Fibroblast of skin of right biceps (primary cell): ENCODE results near the gene RGS12.
"Not testable (repeated sequence)": the region's sequence is repeated elsewhere in the genome, so short reads cannot be mapped to it uniquely, and the experiment has no call there.

Experiments
- DNase-seq: peaks from one replicate; pipeline ENCODE4 v3.0.0-alpha.2; 2013

Gene RGS12

GRCh38 chr4:3299976-3300671, 7.3 kb downstream of the RGS12 start:
- no peak for DNase-seq

DNA sequence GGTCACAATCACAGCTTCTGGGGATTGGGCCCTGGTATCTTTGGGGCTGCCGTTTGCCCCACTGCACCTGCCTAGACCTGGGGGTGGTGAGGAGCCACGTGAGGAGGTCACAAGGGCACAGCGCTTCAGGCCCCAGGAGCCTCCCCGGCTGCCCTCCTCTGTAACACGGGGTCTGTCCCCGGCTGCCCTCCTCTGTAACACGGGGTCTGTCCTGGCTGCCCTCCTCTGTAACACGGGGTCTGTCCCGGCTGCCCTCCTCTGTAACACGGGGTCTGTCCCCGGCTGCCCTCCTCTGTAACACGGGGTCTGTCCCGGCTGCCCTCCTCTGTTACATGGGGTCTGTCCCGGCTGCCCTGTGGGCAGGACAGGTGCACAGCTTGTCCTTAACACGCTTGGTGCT, 8.1 kb downstream of the RGS12 start:
- not testable (repeated sequence) for DNase-seq

- no peak for DNase-seq
Measured at GRCh38 chr4:3301450-3302172, 8.8 kb downstream of the RGS12 start.

DNA sequence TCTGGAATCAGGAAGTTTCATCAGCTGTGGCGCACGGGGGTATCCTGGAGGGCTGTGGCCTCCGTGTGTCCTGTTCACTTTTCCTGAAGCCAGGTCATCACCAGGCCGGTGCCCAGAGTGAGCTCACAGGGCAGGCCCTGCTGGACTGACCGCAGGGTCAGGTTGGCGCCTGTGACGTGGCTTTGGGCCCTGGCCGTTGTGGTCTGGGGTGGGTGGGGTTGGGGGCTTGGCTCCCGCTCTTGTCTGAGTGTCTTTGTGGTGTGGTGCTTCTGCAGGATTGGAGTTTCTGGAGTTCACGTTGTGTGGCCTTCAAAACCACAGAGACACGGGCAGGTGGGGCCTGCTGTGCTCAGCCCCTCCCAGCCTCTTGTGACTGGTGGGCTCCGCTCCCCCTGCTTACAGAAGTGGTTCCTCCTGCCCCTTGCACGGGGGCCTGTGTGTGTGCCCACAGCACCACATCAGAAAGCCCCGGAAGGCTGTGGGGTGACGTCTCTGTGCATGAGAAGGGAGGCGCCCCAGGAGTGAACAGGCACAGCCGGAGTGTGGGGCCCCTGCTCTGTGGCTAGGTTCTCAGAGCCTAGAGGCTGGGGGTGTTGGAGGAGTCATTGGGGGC, 9.5 kb downstream of the RGS12 start:
- no peak for DNase-seq

DNA sequence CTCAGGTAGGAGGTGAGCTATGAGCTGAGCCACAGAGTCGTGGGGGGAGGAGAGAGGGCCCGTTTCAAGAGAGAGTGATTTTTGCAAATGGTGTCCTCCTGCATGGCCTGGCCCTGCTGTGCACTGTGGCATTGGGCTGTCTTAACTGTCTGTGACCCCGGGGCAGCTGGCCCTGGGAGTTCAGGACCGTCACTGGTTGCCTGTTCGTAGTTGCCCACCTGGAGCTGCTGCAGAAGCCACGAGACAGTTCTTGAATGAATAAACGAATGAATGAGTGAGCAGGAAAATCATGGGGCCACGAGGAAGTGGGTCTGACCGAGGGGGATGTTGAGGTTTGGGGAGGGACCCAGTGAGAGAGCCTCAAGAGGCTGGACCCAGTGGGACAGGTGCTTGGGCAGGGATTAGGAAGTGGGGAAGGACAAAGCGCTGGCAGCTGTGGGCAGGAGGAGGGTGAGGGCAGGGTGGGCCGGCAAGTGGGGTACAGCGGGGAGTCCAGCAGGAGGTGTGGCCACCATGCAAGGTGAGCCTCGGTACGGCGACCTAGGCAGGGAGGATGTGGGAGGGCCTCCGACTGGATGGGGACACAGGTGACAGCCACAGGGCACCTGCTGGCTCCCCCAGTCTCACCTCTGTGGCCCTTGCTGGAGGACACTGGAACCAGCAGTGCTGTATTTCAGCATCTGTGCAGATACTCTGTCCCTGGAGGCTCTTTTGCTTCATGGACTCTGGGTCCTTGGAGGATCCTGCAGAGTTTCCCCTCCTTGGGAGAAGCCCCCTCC, 10.2 kb downstream of the RGS12 start:
- no peak for DNase-seq

DNA sequence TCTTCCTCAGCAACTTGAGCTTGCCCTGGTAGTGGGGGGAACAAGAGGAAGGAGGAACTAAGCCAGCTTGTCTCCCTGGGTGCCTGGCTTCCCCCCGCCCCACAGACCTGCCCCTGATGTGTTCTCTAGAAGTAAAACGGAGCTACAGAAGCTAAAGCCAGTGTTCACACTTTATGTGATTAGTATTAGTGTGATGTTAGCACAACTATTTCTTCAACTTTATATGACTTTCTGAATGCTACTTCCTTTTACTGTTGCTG, 10.7 kb downstream of the RGS12 start:
- no peak for DNase-seq

DNA sequence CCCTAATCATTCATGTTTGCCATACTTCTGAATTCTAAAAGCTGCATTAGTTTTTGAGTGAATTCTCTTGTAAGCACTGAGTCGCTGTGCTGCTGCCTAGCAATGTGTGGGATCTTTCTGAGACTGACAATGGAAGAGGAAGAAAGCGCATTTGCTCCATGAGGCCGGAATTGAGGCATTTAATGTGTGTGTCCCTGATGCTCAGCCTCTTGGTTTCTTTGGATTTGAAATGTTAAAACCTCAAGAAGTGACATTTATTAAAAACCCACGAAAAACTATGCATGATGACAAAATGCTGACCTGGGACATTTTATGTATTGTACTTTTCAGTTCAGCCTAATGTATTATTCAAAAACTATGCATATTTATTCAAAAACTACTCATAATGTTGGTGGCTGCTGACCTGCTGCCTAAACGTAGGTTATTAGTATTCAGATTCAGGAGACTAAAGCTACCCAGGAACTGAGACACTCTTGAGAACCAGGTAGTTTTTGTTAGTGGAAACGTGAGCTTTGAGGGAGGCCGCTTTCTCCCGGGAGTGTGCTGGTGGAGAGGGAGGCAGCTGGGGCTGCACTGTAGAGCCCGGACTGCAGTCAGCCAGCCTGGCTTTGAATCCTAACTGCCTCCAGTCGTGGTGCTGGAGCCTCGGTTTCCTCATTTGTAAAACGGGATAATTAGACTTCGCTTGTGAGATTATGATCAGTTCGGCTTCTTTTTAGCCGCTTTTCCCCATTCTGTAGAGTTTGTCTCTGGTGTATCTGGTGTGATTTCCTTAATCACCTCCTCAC, 11.3 kb downstream of the RGS12 start:
- DNase-seq = no peak

DNA sequence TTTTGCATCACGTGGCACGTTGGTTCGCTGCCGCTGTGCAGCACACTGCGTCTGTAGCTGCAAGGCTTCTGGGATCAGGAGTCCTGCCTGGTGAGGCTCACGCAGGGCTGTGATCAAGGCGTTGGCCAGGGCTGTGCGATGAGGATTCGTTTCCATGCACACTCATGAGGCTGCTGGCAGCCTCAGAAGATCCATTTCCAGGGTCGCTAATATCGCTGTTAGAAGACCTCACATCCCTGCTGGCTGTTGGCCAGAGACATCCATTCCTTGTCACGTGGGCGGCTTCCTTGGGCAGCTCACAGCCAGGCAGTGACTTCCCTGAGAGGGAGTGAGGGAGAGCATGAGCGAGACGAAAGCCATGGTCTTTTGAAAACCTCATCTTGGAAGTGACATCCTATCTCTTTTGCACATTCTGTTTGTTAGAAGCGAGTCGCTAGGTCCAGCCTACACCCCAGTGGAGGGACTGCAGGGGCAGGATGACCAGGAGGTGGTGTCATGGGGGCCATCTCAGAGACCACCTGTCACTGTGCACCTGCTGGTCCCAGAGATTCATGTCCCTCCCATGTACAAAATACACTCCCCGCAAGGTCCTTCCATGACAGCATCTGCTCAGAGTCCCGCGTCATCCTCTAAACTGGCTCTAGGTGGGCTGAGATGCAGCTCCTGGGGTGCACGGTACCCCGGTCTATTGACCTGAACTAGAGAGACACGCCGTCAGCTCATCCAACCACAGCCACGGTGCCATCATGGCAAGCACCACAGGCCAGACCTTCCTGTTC, 12.2 kb downstream of the RGS12 start:
- peak; percentile 45 for DNase-seq

DNA sequence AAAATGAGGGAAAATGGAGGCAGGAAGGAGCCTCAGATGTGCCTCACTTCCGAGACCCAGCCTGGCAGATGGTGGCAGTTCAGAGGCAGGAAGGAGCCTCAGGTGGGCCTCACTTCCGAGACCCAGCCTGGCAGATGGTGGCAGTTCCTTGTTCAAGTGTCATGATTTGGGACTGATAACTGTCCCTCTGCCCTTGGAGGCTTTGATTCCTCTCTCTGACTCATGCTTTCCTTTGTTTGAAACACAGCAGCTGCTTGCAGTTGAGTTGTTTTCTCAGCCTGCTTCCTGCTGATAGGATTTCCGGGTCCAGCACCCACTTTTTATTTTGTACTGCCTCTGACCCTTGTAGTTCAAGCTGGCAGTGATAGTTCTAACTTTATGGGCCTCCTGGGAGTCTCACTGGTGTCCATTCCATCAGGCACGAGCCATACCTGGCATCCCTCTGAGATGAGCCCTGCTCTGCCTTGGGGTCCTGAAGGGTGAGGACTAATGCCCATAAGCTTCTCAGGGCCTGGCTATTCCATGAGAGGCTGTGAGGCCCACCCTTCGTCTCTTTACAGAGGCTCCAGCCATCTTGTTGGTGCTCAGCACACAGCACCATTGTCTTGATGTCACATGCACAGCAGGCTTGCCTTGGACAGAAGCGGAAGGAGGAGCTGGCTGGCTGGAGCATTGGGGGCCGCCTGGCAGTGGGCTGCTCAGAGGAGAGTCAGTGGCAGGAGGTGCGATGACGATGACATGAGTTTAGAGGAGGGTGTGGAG, 13.0 kb downstream of the RGS12 start:
- DNase-seq = no peak

DNA sequence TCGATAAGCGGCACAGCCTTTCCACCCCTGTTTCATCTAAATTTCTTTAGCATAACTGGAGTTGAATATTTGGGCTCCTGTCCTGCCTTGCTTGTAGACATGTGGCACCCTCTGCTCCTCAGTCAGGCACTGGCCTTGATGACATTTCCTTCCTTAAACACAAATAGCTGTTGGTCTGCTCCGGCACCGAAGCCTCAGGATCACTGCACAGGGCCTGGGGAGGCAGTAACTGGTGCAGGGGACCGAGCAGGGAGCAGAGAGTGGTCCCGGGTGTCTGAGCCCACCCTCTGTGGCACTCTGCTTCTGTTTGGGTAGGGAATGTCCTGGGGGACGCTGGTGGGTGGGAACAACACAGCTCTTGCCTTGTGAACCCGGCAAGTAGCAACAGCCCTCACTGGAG, 13.6 kb downstream of the RGS12 start:
- DNase-seq = no peak

DNA sequence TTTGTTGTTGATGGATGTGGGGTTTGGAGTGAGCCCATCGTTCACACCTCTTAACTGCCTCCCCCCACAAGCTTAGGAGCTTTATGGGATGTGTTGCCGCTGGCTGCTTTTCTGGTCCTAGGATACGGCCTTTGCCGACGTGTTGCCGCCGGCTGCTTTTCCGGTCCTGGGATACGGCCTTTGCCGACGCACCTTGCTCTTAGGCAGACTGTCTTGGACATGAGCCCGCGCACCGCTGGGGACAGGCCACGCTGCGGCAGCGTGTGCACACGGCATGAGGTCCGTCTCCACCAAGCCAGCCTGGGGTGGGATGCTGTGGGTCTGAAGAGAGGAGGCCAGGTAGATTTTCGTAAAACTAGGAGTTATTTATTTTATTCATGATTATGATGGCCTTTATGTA, 14.2 kb downstream of the RGS12 start:
- no peak for DNase-seq

- DNase-seq = no peak
Measured at GRCh38 chr4:3307486-3307885, 14.7 kb downstream of the RGS12 start.

- no peak for DNase-seq
Measured at GRCh38 chr4:3307891-3308575, 15.2 kb downstream of the RGS12 start.

DNA sequence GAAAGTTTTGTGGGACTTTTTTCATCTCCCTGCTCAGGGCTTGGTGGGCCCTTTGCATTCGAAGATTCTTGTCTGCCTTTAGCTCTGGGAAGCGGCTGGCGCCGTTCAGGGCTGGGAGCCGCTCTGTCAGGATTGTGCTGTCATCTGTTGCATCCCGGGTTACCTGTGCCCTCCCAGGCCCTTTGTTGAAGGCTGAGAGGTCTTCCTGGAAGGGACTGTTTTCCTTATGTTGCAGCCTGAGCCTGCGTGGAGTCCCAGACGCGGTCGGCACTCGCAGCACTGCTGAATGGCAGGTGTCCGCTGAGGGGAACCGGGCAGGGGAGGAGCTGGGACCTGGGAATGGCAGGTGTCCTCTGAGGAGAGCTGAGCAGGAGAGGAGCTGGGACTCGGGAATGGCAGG, 15.9 kb downstream of the RGS12 start:
- DNase-seq = no peak

DNA sequence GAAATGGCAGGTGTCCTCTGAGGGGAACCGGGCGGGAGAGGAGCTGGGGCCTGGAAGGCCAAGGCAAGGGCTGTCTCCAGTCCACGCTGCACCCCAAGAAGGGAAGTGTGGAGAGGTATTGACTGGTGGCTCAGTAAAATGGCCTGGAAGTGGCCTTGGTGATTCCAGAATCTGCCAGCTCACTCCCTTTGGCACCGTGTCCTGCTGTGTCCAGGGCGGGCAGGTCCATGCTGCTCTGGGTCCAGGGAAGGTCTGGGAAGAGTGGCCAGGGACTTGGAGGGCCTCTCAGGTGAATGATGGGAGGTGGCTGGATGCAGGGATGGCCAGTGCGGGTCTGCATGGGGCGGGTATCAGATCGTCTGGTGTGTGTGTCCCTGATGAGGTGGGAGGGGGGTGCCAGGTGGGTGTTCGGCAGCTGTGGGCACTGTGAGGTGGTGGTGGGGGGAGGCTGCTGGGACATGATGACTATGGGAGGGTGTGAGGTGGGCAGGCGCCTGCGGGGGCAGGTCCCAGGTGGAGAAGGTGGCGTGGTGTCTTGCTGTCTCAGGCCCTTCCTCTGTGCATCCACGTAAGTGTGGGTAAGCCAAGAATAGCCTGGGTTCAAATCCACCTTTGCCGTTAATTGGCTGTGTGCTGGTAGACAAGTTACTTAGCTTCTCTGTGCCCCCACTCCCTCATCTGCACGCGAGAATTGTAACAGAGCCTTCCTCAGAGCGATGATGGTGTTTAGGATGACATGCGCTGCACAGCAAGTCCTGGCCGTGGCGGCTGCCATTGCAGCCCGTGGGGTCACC, 17.7 kb downstream of the RGS12 start:
- DNase-seq = no peak

DNA sequence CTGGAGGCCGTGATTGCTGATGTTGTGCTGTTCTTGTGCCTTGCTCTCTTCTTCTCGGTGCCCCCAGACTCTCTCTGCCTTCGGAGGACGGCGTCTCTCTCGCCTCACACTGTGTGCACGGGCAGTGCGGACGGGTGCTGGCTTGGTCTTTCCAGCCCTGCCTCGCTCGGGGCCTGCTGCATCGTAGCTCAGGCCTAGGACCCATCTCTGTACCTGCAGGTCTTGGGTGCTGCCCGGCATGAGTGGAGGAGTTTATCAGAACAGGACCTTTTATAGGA, 18.2 kb downstream of the RGS12 start:
- no peak for DNase-seq

GRCh38 chr4:3311489-3312171, 18.8 kb downstream of the RGS12 start:
- no peak for DNase-seq

DNA sequence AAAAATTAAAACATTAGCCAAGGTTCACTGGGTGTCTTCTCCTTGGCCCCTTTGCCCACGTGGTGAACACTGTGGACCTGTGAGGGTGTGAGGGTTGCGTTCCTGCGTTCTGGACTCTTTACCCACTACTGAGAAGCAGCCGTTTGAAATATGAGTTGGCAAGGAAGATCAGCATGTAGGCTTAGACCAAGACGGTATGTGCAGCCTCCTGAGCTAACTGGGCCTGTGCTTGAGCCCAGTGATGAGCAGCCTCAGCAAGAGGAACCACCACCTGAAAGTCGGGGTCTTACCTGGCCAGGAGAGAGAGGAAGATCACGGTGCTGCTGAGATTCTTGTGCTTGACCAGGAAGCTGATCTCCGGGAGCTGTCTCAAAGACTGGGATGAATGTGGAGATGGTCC, 19.5 kb downstream of the RGS12 start:
- no peak for DNase-seq

DNA sequence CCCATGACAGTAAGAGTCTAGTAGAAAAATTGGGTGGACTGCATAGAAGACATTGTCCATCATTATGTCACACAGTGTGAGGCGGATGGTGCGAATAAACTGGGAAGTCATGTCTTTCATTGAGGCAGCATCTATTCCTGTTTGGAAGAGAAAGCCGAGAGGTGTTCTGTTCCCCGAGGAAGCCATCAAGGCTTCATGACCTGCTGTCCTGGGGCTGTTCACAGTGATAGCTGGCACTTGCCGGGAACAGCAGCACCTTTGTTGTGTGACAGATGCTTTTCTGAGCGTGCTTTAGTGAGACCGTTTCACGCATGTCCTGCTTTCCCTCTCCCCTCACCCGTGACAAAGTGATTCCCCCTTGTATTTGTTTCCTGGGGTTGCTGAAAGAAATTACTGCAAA, 20.3 kb downstream of the RGS12 start:
- no peak for DNase-seq
